Hepatocyte (in vitro differentiated cells): ENCODE measurements around the gene RHOU. TPM values are rescaled to one million over a fixed set of nuclear protein-coding genes. Genes with fewer than 3 reads are reported as not detected.
A peak's percentile ranks its signal among the peaks of the same experiment; 100 is the strongest.

Source experiments
- DNase-seq: peaks from one replicate; pipeline ENCODE4 v3.0.0-alpha.2; 2016; ENCODE audit warnings: low spot score
- H2AFZ ChIP-seq: fragments of 200-600 bp; sonication (generic); 2 replicates; pipeline ENCODE4 v1.6.0; 2016; ENCODE audit warnings: antibody characterized with exemption, mild to moderate bottlenecking
- H3K27ac ChIP-seq: fragments of 200-600 bp; sonication (generic); 2 replicates; pipeline ENCODE4 v1.5.1; 2016; ENCODE audit warnings: mild to moderate bottlenecking
- H3K27me3 ChIP-seq: fragments of 200-600 bp; sonication (generic); 2 replicates; pipeline ENCODE4 v1.6.1; 2016
- H3K36me3 ChIP-seq: fragments of 200-600 bp; sonication (generic); replicated peaks from 2 replicates; pipeline ENCODE4 v1.5.1; 2016; ENCODE audit warnings: low read depth; ENCODE audit not compliant: insufficient read depth
- H3K4me1 ChIP-seq: fragments of 200-600 bp; sonication (generic); 2 replicates; pipeline ENCODE4 v1.5.1; 2016; ENCODE audit warnings: mild to moderate bottlenecking, moderate library complexity; ENCODE audit not compliant: insufficient read depth
- H3K4me2 ChIP-seq: fragments of 200-600 bp; sonication (generic); 2 replicates; pipeline ENCODE4 v1.6.0; 2016
- H3K4me3 ChIP-seq: fragments of 200-600 bp; sonication (generic); 2 replicates; pipeline ENCODE4 v1.5.1; 2016; ENCODE audit warnings: mild to moderate bottlenecking
- H3K79me2 ChIP-seq: fragments of 200-600 bp; sonication (generic); 2 replicates; pipeline ENCODE4 v1.6.0; 2017; ENCODE audit warnings: mild to moderate bottlenecking
- H3K9me2 ChIP-seq: fragments of 200-600 bp; sonication (generic); replicated peaks from 2 replicates; pipeline ENCODE4 v1.6.0; 2017; ENCODE audit warnings: mild to moderate bottlenecking; ENCODE audit not compliant: insufficient read depth
- H3K9me3 ChIP-seq: fragments of 200-600 bp; sonication (generic); 2 replicates; pipeline ENCODE4 v1.5.1; 2016; ENCODE audit warnings: low read depth, mild to moderate bottlenecking
- H4K20me1 ChIP-seq: fragments of 200-600 bp; sonication (generic); 2 replicates; pipeline ENCODE4 v1.6.0; 2016; ENCODE audit warnings: mild to moderate bottlenecking; ENCODE audit not compliant: insufficient read depth, poor library complexity, severe bottlenecking
- CTCF ChIP-seq: fragments of 200-600 bp; sonication (generic); IDR thresholded peaks from 2 replicates; pipeline ENCODE4 v1.5.1; 2016; ENCODE audit warnings: antibody characterized with exemption, mild to moderate bottlenecking; ENCODE audit not compliant: poor library complexity
- EZH2 ChIP-seq: fragments of 200-600 bp; sonication (generic); IDR thresholded peaks from 2 replicates; pipeline ENCODE4 v1.6.1; 2016; ENCODE audit warnings: antibody characterized with exemption, mild to moderate bottlenecking, borderline replicate concordance
- EZH2phosphoT487 ChIP-seq: fragments of 200-600 bp; sonication (generic); IDR thresholded peaks from one replicate; pipeline ENCODE4 v1.6.1; 2018; ENCODE audit warnings: antibody characterized with exemption, mild to moderate bottlenecking, low read depth, moderate library complexity; ENCODE audit not compliant: unreplicated experiment, severe bottlenecking
- WGBS: methylation state at CpG from one replicate; pipeline ENCODE4 v1.1.6; 2016; ENCODE audit warnings: low lambda C conversion rate; ENCODE audit errors: missing lambda C conversion rate; 5-methylcytosine and 5-hydroxymethylcytosine counted together
- polyA plus RNA-seq: library from polyadenylated mRNA; unstranded; fragments of >200 nt; fragmentation: Nextera tagmentation; extraction: Ambion mirVana; gene quantifications from 2 replicates; pipeline ENCODE4 v1.2.1, GENCODE V29; 2016
- total RNA-seq: library from RNA; depleted of rRNA; stranded (reverse); fragments of >200 nt; gene quantifications from 2 replicates; pipeline ENCODE4 v1.2.3, GENCODE V29; 2014

RHOU gene
- total and polyA plus RNA-seq, 2 experiments from 2014 or later, result 70.5 to 124 TPM

GRCh38 chr1:228740543-228741317 is 5.5 kb downstream of the RHOU start:
- H3K36me3 ChIP-seq, result peaks cover 6% of the 10 kb centered on the region
- no peak for TF ChIP-seq EZH2
- TF ChIP-seq CTCF, result no peak
- TF ChIP-seq EZH2phosphoT487, result no peak
- H3K79me2 ChIP-seq, result peaks cover 73% of the 10 kb centered on the region
- DNase-seq, result no peak
- H4K20me1 ChIP-seq, result peaks cover 50% of the 10 kb centered on the region
- H3K9me2 ChIP-seq, result no peaks in the 10 kb centered on the region
- peak overlapping the region; percentile 87 for H3K4me2 ChIP-seq
- 83% methylated on average over 8 of the region's 8 CpGs for WGBS
- no peaks in the 10 kb centered on the region for H3K27me3 ChIP-seq
- no peak overlapping the region for H2AFZ ChIP-seq
- peaks cover 19% of the 10 kb centered on the region for H3K4me1 ChIP-seq
- no peaks in the 10 kb centered on the region for H3K9me3 ChIP-seq
- no peak overlapping the region for H3K4me3 ChIP-seq
- peak overlapping the region; percentile 100 for H3K27ac ChIP-seq

- no peak for DNase-seq
- Histone ChIP-seq H3K27me3 (no peaks in the 10 kb centered on the region), H3K4me1 (peaks cover 19% of the 10 kb centered on the region), H4K20me1 (peaks cover 43% of the 10 kb centered on the region), H3K79me2 (peaks cover 57% of the 10 kb centered on the region), H3K4me3 (no peak overlapping the region), H3K36me3 (peaks cover 6% of the 10 kb centered on the region), H2AFZ (no peak overlapping the region), H3K9me3 (no peaks in the 10 kb centered on the region), H3K9me2 (no peaks in the 10 kb centered on the region), H3K4me2 (no peak overlapping the region), H3K27ac (no peak overlapping the region)
- WGBS, result 98% methylated on average over 8 of the region's 8 CpGs
- TF ChIP-seq EZH2phosphoT487 (no peak), CTCF (no peak), EZH2 (no peak)
Measured at GRCh38 chr1:228742281-228742860, 7.1 kb downstream of the RHOU start.

- H3K4me2 ChIP-seq, result no peak overlapping the region
- DNase-seq, result no peak
- TF ChIP-seq EZH2 (no peak), EZH2phosphoT487 (no peak), CTCF (no peak)
- H3K9me3 ChIP-seq, result no peaks in the 10 kb centered on the region
- no peak overlapping the region for H2AFZ ChIP-seq
- H3K9me2 ChIP-seq, result no peaks in the 10 kb centered on the region
- no peaks in the 10 kb centered on the region for H3K27me3 ChIP-seq
- H3K27ac ChIP-seq, result no peak overlapping the region
- WGBS, result 96% methylated on average over 13 of the region's 13 CpGs
- H3K36me3 ChIP-seq, result peaks cover 6% of the 10 kb centered on the region
- H3K4me1 ChIP-seq, result peaks cover 11% of the 10 kb centered on the region
- H3K4me3 ChIP-seq, result no peak overlapping the region
- peaks cover 37% of the 10 kb centered on the region for H4K20me1 ChIP-seq
- peaks cover 47% of the 10 kb centered on the region for H3K79me2 ChIP-seq
Measured at GRCh38 chr1:228743405-228743804, 8.1 kb downstream of the RHOU start.
